IPS DF 19.7 (cell line): Measurements from ENCODE around the gene ATP2C2.
"Not testable (repeated sequence)": the region's sequence is repeated elsewhere in the genome, so short reads cannot be mapped to it uniquely, and the experiment has no call there.

Experiments
- DNase-seq: peaks from one replicate; pipeline ENCODE4 v3.0.0-alpha.2; 2013; ENCODE audit warnings: low read depth, low spot score

ATP2C2 gene

GRCh38 chr16:84339766-84340165, 28.6 kb upstream of the ATP2C2 start:
- no peak for DNase-seq

DNA sequence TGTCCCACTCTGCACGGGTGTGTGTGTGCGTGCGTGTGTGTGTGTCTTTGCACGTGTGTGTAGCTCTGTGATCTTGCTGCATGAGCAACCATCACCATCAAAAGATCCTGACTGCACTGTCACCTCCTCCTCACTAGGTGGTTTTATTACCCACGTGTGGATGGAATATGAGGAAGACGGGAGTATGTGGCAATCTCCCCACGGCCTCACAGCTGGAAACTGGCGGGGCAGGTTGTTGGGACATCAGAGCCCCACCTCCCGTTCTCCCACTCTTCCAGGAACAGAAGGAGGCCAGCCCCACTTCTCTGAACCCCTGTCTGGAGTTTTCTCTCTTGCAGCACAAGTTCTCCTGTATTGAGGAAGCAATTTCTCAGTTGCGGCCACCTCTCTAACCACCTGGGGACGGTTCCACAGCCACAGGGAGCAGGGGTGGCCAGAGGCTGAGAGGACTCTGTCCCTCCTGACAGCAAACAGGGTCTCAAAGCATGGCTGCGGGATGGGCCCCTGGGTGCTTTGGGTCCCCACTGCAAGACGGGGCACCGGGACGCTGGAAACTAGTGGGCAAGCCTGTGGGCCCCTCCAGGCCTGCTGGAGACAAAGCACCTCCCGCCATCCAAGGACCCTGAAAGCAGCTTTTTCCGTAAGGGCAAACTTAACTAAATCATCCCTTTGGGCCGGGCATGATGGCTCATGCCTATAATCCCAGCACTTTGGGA, 27.9 kb upstream of the ATP2C2 start:
- DNase-seq, result no peak

DNA sequence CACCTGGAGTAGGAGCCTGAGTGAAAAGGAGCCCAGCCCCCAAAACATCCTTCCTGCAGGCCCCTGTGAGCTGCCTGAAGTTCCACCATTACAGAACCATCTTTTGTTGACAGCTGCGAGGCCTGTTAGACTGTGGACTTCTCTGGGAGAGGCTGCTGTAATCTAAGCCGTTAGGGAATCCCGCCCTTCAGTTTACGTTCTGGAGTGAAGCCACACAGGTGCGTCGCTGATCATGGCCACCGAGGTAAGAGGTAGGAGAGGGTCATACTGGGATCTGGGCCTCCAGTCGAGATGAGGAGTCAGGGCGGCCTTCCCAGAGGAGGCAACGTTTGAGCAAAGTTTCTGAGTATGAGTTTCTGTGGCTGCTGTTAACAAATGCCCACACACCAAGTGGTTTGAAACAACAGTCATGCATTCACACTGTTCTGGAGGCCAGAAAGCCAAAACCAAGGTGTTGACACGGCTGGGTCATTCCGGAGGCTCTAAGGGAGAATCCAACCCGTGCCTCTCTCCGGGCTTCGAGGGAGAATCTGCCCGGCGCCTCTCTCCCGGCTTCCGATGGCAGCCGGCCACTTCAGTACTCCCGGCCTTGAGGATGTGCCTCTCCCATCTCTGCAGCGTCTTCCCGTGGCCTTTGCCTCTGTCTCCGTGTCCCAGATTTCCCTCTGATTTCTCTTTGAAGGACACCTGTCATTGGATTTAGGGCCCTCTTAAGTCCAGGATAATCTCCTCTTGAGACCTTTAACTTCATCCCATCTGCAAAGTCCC, 26.6 kb upstream of the ATP2C2 start:
- no peak for DNase-seq

- DNase-seq, result not testable (repeated sequence)
Observed at GRCh38 chr16:84343800-84344199, 24.5 kb upstream of the ATP2C2 start.

- DNase-seq, result no peak
Observed at GRCh38 chr16:84344781-84345180, 23.6 kb upstream of the ATP2C2 start.

- no peak for DNase-seq
Observed at GRCh38 chr16:84347161-84347560, 21.2 kb upstream of the ATP2C2 start.

GRCh38 chr16:84348386-84348888, 19.9 kb upstream of the ATP2C2 start:
- no peak for DNase-seq

DNA sequence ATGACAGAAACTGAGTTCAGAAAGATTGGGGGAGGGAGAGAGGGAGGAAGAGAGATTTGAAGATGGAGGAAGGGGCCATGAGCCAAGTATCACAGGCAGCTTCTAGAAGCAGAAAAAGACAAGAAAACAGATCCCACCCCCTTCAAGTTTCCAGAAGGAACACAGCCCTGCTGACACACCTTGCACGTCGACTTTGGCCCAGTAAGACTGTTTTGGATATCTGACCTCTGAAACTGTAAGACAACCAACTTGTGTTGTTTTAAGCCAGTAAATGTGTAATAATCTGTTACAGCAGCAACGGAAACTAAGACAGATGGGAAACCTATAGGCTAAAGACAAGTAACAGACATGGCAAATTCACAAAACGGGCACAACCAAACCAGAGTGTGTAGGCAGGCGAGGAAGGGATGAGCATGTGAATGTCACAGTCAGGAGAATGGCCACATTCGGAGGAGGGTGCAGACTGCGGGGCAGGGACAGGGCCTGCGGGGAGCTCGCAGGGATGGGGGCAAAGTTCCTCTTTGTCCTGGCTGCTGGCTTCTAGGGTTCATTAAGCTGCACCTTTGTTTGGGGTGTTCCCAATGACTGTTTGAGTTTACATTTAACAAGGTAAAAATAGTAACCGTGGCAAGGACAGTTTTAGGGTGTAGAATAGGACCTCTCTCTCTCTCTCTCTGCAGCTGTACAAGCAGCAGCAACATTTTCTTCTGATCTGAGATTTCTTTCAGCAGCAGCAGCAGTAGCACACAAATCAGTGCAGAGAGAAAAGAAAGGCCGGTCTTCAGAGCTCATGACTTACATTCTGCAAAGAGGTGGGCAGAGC, 18.3 kb upstream of the ATP2C2 start:
- no peak for DNase-seq

DNA sequence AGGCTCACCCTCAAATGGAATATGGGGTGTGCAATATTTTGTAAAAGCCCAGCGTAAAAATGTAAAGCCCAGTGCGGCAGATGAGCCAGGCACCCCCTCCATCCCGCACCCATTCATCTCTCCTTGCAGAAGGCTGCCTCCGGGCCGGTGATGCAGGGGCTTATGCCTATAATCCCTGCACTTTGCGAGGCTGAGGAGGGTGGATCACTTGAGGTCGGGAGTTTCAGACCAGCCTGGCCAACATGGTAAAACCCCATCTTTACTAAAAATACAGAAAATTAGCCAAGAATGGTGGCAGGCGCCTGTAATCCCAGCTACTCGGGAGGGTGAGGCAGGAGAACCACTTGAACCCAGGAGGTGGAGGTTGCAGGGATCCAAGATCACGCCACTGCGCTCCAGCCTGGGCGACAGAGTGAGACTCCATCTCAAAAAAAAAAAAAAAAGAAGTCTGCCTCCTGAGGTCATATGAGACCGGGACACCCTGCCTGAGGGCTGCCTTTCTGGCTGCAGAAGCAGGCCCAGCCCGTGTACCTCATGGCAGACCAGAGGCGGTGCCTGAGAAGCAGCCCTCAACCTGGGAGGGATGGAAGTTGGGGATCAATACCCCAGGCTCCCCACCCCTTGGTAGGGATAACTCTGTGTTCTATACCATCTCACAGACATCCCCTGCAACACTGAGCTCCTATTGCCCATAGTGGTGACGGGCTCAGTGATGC, 17.5 kb upstream of the ATP2C2 start:
- no peak for DNase-seq

DNA sequence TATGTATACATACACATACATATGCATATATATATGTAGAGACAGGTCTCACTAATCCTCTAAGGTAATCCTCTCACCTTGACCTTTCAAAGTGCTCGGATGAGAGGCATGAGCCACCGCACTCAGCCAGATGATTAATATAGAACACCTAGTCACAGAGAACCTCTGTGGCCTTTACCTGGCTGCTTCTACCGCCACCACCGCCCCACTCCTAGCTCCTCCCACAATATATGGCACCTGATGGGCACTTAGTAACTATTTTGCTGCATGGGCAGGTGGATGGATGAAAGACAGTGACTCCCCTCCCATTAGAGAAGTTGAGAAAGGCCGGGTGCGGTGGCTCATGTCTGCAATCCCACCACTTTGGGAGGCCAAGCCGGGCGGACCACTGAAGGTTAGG, 16.7 kb upstream of the ATP2C2 start:
- DNase-seq, result no peak

- DNase-seq, result no peak
Observed at GRCh38 chr16:84354306-84354705, 14.0 kb upstream of the ATP2C2 start.

- no peak for DNase-seq
Observed at GRCh38 chr16:84355149-84355548, 13.2 kb upstream of the ATP2C2 start.

GRCh38 chr16:84356176-84356575, 12.2 kb upstream of the ATP2C2 start:
- no peak for DNase-seq

- no peak for DNase-seq
Observed at GRCh38 chr16:84356591-84357116, 11.7 kb upstream of the ATP2C2 start.

- DNase-seq, result no peak
Observed at GRCh38 chr16:84357191-84357651, 11.1 kb upstream of the ATP2C2 start.

DNA sequence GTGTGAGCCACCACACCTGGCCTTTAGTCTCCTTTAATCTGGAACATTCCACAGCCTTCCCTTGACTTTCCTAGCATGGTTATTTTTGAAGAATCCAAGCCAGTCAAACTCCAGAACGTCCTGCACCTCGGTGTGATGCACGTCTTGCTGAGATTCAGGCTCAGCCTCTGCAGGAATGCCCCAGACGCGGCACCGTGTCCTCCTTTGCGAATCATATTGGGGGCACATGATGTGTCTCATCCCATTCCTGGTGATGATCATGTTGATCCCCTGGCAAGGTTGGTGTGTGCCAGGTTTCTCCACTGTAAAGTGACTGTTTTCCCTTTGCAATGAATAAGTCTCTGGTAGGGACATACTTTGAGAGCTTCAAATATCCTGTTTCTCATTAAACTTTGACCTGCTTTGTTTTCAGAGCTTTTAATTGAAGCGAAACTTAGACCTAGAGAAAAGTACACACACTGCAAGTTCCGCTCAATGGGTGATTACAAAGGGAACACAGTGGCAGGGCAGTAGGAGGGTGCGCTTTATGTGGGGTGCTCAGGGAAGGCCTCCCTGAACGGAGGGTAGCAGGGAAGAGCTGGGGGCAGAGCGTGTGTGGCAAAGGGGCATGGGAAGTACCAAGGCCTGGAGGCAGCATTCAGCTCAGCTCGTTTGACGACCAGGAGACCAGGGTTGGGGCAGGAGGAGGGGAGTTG, 9.6 kb upstream of the ATP2C2 start:
- no peak for DNase-seq

DNA sequence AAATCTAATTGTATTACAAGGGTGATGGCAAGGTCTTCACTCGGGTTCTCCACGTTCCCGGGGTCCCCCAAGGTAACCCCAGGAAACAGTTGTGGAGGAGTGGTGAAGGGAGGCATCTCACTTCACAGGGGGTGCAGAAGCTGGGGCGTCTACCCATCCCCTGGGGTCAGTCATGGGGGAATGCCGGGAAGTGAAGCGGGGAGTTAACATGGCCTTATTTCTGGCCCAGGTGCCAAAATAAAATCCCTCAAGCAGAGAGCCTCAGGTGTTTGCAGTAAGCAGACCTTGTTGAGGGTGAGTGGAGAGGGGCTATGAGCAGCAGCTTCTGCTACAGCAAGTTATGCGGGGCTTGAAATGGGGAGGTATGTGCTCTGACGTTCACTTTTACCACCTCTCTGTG, 9.0 kb upstream of the ATP2C2 start:
- DNase-seq, result no peak

DNA sequence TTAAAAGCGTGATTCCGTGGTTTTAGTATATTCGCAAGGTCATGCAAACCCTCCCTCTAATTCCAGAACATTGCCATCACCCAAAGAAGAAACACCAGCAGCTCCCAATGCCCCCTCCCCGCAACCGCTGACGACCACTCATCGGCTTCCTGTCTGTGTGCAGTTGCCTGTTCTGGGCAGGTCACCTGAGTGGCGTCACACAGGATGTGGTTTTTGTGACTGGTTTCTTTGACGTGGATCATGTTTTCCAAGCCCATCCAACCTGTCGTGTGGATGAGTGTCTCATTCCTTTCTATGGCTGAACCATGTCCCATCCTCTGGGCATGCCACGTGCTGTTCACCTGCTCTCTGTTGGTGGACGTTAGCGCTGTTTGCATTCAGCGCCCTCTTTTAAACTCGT, 8.2 kb upstream of the ATP2C2 start:
- DNase-seq, result no peak

DNA sequence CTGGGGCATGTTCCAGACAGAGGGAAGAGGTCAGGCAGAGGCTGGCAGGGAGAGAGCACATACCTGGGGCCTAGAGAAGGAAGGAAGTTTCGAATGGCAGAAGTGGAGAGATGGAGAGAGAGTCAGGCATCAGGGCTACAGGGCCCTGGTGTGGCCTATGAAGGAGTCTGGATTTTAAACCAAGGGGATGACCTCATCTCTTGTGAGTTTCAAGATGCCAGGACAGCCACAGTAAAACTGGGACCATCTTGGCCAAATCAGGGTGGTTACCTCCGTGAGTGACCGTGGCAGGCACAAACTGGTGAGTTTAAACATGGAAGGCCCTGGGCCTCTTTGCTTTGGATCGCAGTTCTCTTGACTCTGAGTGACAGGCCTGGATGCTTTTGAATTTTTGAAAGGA, 7.6 kb upstream of the ATP2C2 start:
- DNase-seq, result no peak

DNA sequence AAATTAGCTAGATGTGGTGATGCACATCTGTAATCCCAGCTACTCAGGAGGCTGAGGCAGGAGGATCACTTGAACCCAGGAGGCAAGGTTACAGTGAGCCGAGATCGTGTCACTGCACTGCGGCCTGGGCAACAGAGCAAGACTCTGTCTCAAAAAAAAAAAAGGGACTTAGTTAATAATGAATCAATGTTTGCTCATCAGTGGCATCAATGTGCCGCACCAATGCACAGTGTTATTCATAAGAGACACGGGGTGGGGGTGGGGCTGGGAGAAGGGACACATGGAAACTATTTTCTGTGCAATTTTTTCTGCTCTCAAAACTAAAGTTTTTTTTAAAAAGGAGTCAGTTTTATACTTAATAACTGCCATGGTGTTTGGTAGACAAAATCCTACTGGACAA, 6.8 kb upstream of the ATP2C2 start:
- DNase-seq, result no peak
